Measurements from ENCODE around the gene FAU.

Gene FAU

DNA sequence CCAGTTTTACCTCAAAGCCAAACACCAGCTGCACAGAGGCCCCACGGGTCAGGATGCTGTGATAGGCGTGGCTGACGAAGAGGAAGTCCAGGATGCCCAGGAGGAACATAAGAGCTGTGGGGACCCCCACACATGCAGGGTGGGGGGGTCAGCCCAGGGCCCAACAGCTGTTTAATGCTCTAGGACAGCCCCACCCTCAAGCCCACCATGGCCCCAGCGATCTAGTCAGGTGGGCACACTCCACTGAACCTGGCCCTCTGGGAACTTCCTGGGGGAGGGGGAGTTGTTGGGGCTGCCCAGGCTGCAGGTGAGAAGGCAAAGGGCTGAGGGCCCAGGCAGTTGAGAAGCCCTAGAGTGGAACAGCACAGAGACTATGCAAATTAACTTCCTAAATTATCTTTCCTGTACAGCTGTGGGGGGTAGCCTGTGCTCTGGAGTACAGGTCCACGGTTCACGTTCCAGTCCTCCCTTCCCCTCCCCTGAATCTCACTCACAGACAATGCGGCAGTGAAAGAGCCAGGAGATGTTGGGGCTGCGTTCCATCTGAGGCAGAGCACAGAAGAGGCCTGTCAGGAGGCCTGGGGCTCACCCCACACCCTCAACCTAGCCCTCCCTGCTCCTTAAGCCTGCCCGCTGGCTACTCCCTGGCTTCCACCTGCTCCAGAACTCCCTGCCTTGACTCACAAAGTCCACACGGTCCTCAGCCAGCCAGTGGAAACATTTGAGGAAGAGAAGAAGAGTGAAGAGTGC is 10.5 kb upstream of the FAU start:
- Mint-ChIP-seq H3K4me3 (peak overlapping the region; percentile 100), H3K27me3 (no peaks in the 10 kb centered on the region), H3K27ac (peak overlapping the region; percentile 100), H3K9me3 (no peaks in the 10 kb centered on the region), H3K36me3 (peaks cover 23% of the 10 kb centered on the region), H3K4me1 (peaks cover 52% of the 10 kb centered on the region)
- DNase-seq (ENCODE audit: low spot score in 2 of 2) = peak; percentile 54 to 59
- ATAC-seq (ENCODE audit: low read depth) = peak; percentile 55

GRCh38 chr11:65131895-65132237 is 9.9 kb upstream of the FAU start:
- DNase-seq (ENCODE audit: low spot score in 2 of 2) (no peak), ATAC-seq (ENCODE audit: low read depth) (no peak)
- H3K36me3 Mint-ChIP-seq = peaks cover 25% of the 10 kb centered on the region
- peaks cover 53% of the 10 kb centered on the region for H3K4me1 Mint-ChIP-seq
- H3K9me3 Mint-ChIP-seq = no peaks in the 10 kb centered on the region
- H3K27ac Mint-ChIP-seq = peak overlapping the region; percentile 100
- H3K27me3 Mint-ChIP-seq = no peaks in the 10 kb centered on the region
- peak overlapping the region; percentile 100 for H3K4me3 Mint-ChIP-seq

DNA sequence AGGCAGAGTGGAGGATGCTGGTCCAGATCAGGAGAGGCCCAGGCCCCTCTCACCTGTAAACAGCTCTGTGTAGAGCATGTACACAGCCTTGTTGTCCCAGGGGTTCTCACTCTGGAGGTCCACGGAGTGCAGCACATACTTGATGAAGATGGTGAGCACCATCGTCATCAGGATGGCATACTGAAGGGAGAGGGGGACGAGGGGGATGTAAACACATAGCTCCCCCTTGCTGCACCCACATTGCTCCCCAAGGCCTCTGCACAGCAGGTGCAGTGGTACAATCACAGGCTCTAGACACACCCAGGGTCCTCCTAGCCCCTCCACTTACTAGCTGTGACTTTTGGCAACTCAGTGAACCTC is 9.5 kb upstream of the FAU start:
- peaks cover 29% of the 10 kb centered on the region for H3K36me3 Mint-ChIP-seq
- H3K27ac Mint-ChIP-seq = peak overlapping the region; percentile 78
- peaks cover 55% of the 10 kb centered on the region for H3K4me1 Mint-ChIP-seq
- no peak for DNase-seq (ENCODE audit: low spot score in 2 of 2)
- no peaks in the 10 kb centered on the region for H3K27me3 Mint-ChIP-seq
- H3K9me3 Mint-ChIP-seq = no peaks in the 10 kb centered on the region
- no peak for ATAC-seq (ENCODE audit: low read depth)
- peak overlapping the region; percentile 100 for H3K4me3 Mint-ChIP-seq

DNA sequence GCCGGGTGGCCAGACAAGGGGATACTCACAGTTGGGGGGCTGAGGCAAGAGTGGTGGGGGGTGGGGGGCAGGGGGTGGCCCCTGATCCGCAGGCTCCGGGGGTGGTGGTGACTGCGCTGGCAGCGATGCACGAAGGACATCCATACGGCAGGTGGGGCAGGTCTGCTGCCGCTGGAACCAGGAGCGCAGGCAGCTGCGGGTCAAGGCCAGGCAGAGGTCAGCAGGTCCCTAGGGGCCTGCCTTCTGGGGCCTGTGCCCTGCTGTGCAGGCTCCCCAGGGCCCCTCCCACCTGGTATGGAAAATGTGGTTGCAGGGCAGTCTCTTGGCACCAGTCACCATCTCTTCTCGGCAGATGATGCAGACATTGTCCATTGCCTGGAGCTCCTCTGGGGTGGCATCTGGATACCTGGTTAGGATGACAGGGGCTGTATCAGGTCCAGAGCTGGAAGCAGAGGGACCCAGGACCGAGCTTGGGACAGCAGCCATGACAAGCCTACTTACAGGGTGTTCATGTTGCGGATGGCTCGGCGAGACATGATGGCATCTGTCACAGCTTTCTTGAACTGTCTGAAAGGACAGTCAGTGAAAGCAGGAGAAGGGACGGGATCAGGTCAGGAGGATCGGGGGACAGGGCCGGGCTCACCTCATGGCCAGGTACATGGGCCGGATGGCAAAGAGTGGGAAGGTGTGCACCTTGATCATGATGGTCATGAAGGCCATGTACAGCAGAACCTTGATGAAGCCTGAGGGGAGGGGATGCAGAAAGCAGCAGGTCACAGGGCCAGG is 8.9 kb upstream of the FAU start:
- Mint-ChIP-seq H3K9me3 (no peaks in the 10 kb centered on the region), H3K36me3 (peaks cover 30% of the 10 kb centered on the region), H3K4me3 (peak overlapping the region; percentile 100), H3K27me3 (no peaks in the 10 kb centered on the region), H3K4me1 (peaks cover 49% of the 10 kb centered on the region), H3K27ac (peak overlapping the region; percentile 78)
- ATAC-seq (ENCODE audit: low read depth) = no peak
- DNase-seq (ENCODE audit: low spot score in 2 of 2) = no peak

- peak overlapping the region; percentile 78 for H3K27ac Mint-ChIP-seq
- ATAC-seq (ENCODE audit: low read depth) (peak; percentile 6), DNase-seq (ENCODE audit: low spot score in 2 of 2) (peak in 1 of 2 donors; percentile 37)
- H3K4me3 Mint-ChIP-seq = peak overlapping the region; percentile 100
- H3K4me1 Mint-ChIP-seq = peaks cover 44% of the 10 kb centered on the region
- no peaks in the 10 kb centered on the region for H3K9me3 Mint-ChIP-seq
- H3K36me3 Mint-ChIP-seq = peaks cover 33% of the 10 kb centered on the region
- H3K27me3 Mint-ChIP-seq = no peaks in the 10 kb centered on the region
Observed at GRCh38 chr11:65129649-65130441, 7.9 kb upstream of the FAU start.

DNA sequence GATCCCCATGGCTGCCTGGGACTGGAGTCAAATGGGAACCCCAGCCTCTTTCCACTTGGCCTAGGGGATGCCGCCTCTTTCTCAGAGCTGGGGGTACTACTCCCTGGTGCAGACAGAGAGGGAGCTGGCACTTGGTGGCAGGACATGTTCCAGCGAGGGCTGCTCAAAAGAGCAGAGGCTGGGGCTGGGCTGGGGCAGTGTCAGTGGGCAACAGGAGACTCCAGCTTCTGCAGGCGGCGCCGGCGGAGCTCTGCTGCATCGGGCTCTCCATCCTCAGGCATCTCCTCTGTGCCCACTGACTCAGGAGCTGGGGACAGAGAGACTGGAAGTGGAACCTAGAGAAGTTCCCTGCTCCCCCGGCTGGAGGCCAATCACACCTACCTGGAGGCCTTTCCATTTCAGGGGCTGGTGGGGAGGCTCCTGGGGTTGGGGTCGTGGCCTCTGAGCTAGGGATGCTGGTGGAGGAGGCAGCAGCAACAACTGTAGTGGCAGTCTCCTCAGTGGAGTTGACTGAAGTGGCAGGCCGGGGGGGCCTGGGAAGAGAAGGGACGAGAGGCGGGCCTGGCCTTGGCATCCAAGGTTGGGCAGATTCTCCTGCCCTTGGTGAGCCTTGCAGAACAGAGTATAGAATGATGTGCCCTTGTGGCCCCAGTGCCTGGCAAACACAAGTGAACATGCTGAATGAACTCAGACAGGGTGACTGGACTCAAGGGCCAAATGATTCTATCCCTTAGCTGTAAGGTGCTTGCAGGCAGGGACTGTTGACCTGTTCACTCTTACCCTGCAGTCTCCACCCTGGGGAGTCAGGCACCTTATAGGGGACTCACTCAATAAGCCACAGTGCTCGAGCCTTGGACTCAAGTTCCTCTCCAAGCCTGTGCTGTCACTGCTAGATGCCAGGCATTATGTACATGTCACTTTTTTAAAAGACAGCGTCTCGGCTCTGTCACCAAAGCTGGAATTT is 6.5 kb upstream of the FAU start:
- H3K4me3 Mint-ChIP-seq = no peak overlapping the region
- no peak overlapping the region for H3K27ac Mint-ChIP-seq
- peaks cover 30% of the 10 kb centered on the region for H3K36me3 Mint-ChIP-seq
- no peaks in the 10 kb centered on the region for H3K27me3 Mint-ChIP-seq
- DNase-seq (ENCODE audit: low spot score in 2 of 2) (no peak), ATAC-seq (ENCODE audit: low read depth) (no peak)
- peaks cover 41% of the 10 kb centered on the region for H3K4me1 Mint-ChIP-seq
- no peaks in the 10 kb centered on the region for H3K9me3 Mint-ChIP-seq

GRCh38 chr11:65127473-65128181 is 5.7 kb upstream of the FAU start:
- H3K27ac Mint-ChIP-seq = no peak overlapping the region
- H3K4me3 Mint-ChIP-seq = no peak overlapping the region
- DNase-seq (ENCODE audit: low spot score in 2 of 2) (no peak), ATAC-seq (ENCODE audit: low read depth) (no peak)
- H3K27me3 Mint-ChIP-seq = no peaks in the 10 kb centered on the region
- H3K9me3 Mint-ChIP-seq = no peaks in the 10 kb centered on the region
- peaks cover 24% of the 10 kb centered on the region for H3K36me3 Mint-ChIP-seq
- peaks cover 37% of the 10 kb centered on the region for H3K4me1 Mint-ChIP-seq

DNA sequence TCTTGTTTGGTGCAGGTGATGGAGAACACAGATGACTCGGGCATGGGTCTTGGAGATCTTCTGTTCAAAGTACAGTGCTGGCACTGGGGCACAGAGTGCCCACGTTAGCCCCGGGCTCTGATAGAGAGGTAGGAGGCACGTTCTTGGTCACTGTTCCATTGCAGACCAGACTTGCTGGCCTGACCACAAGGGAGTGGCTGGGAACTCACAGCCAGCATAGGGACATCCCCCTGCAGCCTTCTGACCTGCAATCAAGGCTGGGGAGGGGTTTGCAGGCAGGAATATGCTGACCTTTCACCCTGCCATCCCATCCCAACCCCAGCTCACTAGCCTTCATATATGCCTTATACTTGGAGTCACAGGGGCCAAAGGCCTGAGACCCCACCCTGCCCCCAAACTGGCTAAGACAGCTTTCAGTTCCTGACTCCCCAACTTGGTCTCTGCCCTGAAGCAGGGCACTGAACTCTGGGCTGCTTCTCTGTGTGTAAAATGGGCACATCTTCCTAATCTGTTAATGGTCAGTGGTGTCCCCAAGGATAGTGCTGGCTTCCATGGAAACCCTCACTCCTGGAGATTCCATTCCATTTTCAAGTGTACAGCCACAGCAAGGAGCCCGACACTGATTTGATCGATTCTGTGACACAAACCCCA is 4.8 kb upstream of the FAU start:
- Mint-ChIP-seq H3K27me3 (no peaks in the 10 kb centered on the region), H3K27ac (no peak overlapping the region), H3K4me1 (peaks cover 36% of the 10 kb centered on the region), H3K36me3 (peaks cover 24% of the 10 kb centered on the region), H3K4me3 (no peak overlapping the region), H3K9me3 (no peaks in the 10 kb centered on the region)
- DNase-seq (ENCODE audit: low spot score in 2 of 2) (no peak), ATAC-seq (ENCODE audit: low read depth) (no peak)

DNA sequence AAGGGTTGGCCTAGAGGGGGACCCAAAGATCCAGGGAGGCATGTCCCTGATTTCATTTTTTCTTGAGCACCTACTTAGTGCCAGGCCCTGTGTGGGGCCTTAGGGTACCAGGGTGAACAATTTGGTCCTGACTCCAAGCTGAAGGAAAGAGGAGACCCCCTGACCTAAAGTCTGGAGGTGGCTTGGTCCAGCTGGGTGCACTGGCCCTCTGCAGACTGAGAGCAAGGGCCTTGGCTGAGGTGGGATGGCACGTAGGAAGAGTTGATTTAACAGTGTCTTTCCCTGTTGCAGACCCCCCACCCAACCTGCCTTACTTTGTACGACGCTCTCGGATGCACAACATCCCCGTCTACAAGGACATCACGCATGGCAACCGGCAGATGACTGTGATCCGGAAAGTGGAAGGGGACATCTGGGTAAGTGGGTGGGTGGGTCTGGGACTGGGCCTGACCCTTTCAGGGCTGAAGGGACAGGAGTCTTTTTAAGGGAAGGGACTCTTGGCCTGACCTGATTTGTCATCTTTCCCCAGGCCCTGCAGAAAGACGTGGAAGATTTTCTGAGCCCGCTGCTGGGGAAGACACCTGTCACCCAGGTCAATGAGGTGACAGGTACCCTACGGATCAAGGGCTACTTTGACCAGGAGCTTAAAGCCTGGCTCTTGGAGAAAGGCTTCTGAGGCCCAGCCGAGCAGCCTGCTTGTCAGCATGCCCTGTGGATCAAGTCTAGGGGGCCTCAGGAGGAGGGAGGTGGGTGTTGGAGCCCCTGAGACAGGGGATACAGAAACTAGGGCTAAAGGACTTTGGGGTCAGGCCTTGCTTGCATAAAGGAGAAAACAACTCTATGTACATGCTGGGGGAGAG is 3.5 kb upstream of the FAU start:
- Mint-ChIP-seq H3K27me3 (no peaks in the 10 kb centered on the region), H3K4me3 (no peak overlapping the region), H3K9me3 (no peaks in the 10 kb centered on the region), H3K4me1 (peaks cover 30% of the 10 kb centered on the region), H3K36me3 (peaks cover 24% of the 10 kb centered on the region), H3K27ac (no peak overlapping the region)
- ATAC-seq (ENCODE audit: low read depth) (no peak), DNase-seq (ENCODE audit: low spot score in 2 of 2) (no peak)

DNA sequence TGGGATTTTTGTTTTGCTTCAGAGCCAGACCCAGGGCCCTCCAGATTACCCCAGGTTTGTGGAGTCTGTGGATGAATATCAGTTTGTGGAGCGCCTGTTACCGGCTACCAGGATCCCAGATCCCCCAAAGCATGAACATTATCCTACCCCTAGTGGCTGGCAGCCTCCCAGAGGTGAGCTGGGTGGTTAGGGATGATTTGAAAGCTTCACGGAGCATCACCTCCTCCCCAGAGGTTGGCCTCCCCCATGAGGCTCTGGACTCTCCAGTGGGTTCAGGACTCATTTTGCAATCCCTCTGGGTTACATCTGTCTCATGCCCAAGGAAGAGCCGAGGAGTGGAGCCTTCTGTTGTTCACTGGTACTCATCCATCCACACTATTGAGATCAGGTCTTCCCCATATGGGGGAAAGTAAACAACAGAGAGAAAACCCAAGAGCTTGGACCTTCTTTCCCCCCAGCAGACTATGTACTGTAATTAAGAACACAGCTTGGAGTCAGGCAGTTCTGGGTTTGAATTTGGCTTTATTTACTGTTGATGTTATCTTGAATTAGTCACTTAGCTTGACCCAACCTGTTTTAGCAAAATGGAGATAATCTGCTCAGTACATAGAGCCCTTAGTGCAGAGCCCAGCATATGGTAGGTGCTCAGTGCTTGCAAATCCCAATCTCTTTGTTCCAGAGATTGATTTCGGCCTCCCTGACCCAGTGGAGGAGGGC is 2.7 kb upstream of the FAU start:
- ATAC-seq (ENCODE audit: low read depth) = no peak
- Mint-ChIP-seq H3K4me3 (no peak overlapping the region), H3K27me3 (no peaks in the 10 kb centered on the region), H3K27ac (no peak overlapping the region), H3K4me1 (peaks cover 22% of the 10 kb centered on the region), H3K9me3 (no peaks in the 10 kb centered on the region), H3K36me3 (peaks cover 21% of the 10 kb centered on the region)
- no peak for DNase-seq (ENCODE audit: low spot score in 2 of 2)

DNA sequence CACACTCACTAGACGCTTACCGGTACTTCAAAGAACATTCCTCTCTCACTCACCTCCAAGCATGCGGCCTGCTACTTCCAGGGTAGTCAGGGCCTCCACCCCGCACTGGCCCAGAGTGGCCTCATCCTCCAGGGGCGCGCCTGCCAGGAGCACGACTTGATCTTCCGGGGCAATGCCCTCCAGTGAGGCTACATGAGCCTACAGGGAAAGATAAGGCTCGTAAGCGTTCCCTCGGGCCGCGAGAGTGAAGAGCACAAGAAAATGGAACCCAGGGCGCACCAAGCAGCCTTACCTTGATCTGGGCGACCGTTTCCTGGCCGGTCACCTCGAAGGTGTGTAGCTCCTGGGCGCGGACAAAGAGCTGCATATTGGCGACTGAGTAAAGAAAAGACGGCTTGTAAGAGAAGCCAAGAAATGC is 478 bp downstream of the FAU start:
- DNase-seq (ENCODE audit: low spot score in 2 of 2) (peak in 1 of 2 donors; percentile 23), ATAC-seq (ENCODE audit: low read depth) (no peak)
- H3K27me3 Mint-ChIP-seq = no peaks in the 10 kb centered on the region
- peak overlapping the region; percentile 100 for H3K27ac Mint-ChIP-seq
- peak overlapping the region; percentile 98 for H3K4me3 Mint-ChIP-seq
- H3K36me3 Mint-ChIP-seq = peaks cover 24% of the 10 kb centered on the region
- H3K9me3 Mint-ChIP-seq = no peaks in the 10 kb centered on the region
- H3K4me1 Mint-ChIP-seq = peaks cover 18% of the 10 kb centered on the region
